KOPT-K1 (cell line): ENCODE results near the gene LSM5.

Source experiments
- H3K27ac ChIP-seq: fragments of 200-600 bp; sonication (generic); 2 replicates; pipeline ENCODE4 v1.5.1; 2016; ENCODE audit warnings: antibody characterized with exemption, mild to moderate bottlenecking, low read depth, low read length; ENCODE audit not compliant: poor library complexity, severe bottlenecking
- H3K36me3 ChIP-seq: fragments of 200-600 bp; sonication (generic); 2 replicates; pipeline ENCODE4 v1.5.1; 2017; ENCODE audit warnings: antibody characterized with exemption, mild to moderate bottlenecking, low read length, moderate library complexity; ENCODE audit not compliant: insufficient read depth
- H3K9me3 ChIP-seq: fragments of 200-600 bp; sonication (generic); 2 replicates; pipeline ENCODE4 v1.5.1; 2017; ENCODE audit warnings: antibody characterized with exemption, low read length, mild to moderate bottlenecking; ENCODE audit not compliant: insufficient read depth, poor library complexity, severe bottlenecking

Gene LSM5

DNA sequence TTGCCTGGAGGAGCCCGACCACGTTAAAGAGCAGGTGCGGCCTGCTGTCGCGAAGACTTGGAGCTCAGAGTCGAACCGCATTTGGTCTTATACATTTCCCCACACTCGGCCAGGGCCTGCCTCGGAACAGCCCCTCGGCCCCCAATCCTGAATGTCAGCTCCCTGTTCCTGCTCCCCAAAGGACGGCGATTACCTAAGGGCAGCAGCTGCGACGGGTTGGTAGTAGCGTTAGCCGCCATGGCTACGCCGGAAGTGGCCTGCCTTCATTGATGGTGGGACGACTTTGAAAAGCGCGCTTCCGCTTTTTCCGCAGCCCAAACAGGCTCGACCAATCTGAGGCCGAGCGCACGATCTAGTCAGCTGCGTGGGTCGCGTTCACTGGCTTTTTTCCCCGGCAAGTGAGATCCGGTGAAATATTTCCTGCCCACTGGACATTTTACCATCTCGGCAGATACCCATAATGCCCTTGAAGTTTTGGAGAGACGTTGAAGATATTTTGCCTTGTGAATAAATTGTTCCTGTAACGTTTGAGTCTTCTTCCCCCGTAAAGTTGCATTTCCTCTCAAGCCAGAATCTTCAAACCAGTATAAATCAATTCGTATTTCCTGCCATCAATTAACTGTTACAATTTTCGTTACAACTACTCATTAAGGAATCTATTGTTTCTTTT is at the start of gene LSM5:
TSS of gene LSM5 (minus strand) at position 254 of the 670 bp plus-strand sequence. CDS start at position 239, 15 bp downstream.
- Histone ChIP-seq H3K36me3 (peaks cover 37% of the 10 kb centered on the region), H3K27ac (peak within 1 kb of the TSS; percentile 90), H3K9me3 (no peaks in the 10 kb centered on the region)

DNA sequence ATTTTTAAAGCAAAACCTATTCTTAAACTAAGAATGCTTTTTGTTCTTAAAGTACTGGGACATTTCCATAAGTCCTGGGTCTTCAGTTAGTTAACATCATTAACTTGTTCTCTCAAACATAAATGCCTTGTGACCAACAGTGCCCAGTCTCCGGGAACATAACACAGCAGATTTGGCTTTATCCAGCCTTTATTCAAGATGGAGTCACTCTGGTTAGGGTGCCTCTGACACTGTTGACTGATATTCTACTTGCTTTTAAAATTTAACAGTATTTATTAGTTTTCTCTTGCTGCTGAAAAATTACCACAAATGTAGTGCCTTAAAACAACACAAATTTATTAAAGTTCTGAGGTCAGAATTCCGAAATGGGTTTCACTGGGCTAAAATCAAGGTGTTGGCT is 49.2 kb upstream of the LSM5 start:
- Histone ChIP-seq H3K9me3 (no peaks in the 10 kb centered on the region), H3K27ac (no peak overlapping the region), H3K36me3 (peaks cover 17% of the 10 kb centered on the region)

DNA sequence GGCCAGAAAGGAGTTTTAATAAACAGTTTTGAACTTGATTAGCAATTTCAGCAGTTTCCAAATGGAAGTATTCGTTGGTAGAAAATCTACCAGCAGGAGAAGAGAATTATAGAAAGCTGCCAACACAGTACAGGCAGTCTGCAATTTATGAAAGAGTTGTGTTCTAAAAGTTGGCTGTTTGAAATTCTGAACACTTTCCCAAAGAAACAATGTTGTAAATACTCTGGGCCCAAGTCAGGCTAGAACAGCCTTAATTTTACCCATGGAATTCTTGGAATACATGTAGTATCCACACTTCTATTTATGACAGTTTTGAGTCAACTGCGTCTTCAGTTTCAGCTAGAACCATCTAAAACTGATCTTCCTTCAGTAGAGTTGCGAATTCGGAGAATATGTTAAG is 47.6 kb upstream of the LSM5 start:
- Histone ChIP-seq H3K9me3 (no peaks in the 10 kb centered on the region), H3K27ac (no peak overlapping the region), H3K36me3 (peaks cover 1% of the 10 kb centered on the region; the same call in 1 of the 2 replicates)

GRCh38 chr7:32536585-32536984 is 46.4 kb upstream of the LSM5 start:
- Histone ChIP-seq H3K9me3 (peaks cover 8% of the 10 kb centered on the region), H3K36me3 (peaks cover 6% of the 10 kb centered on the region; the same call in 1 of the 2 replicates), H3K27ac (no peak overlapping the region)

DNA sequence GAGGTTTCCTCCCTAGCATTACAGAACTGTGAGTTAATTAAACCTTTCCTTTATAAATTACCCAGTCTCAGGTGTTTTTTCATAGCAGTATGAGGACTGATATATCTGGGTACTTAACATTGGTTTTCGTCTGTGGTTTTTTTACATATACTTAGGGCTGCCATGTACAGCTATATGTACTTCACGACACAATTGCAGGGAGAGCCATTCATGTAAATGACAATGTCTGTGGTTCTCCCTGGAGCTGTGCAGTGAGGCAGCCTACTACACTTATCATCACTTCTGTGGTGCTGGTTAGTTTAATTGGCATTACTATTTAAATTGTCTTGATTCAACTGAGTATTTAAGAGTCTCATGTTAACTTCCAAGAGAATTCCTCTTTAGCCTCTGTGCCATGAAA is 45.8 kb upstream of the LSM5 start:
- Histone ChIP-seq H3K36me3 (peaks cover 6% of the 10 kb centered on the region; the same call in 1 of the 2 replicates), H3K27ac (no peak overlapping the region), H3K9me3 (peaks cover 11% of the 10 kb centered on the region)

DNA sequence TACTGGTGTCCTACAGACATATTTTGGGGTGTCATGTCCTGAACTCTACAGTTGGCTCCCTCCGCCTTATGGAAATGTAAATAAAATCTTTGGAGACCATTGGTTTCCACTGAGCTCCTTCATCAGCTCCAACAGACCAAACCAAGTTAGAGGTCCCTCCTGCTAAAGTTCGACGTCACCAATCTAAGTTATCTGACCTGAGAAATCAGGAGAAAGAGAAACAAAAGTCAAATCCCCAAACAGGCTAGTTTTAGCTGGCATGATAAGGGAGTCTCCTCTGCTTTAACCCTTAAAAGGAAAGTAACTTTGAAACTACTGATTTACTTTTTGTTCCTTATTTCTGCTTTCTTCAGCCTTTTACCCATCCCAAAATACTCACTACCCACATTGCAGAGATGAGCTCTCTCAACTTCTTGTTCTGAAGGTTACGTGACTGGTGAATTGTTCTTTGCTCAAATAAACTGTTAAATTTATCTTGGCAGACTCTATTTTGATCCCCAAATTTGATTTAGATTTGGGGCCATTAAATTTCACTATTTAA is 45.1 kb upstream of the LSM5 start:
- H3K36me3 ChIP-seq: peaks cover 6% of the 10 kb centered on the region; the same call in 1 of the 2 replicates
- H3K9me3 ChIP-seq: peaks cover 11% of the 10 kb centered on the region
- no peak overlapping the region for H3K27ac ChIP-seq

DNA sequence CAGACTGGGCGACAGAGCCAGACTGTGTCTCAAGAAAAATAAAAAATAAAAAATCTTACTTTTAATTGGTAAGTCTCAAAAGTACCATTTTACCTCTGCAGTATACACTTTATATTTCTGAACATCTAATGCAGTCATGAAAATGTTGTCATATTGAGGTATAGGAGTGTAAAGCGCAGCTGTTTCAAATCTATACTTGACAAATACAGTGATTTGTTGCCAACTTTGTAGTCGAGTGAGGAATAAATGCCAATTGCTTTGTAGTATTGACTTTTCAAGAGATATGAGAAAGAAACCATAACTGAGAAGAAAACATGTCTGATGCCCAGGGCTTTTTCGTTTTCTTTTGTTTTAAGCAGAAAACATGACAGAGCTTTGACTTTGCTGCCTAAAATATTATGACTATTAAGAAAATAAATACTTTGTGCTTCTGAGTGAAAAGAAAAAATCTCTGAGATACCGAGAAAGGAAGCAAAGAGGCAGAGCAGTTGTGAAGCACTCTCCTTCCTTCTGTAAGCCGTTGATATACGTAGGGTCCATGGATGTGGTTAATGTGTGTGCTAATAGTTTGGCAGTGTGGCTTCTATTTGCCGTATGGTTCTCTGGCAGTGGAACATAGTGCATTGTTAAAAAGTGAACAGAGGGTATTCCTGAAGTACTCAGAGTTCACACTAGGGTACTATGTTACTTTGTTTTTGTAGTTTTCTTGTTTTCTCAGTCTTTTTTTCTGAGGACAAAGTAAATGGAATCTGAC is 43.3 kb upstream of the LSM5 start:
- Histone ChIP-seq H3K9me3 (peaks cover 11% of the 10 kb centered on the region), H3K36me3 (peaks cover 6% of the 10 kb centered on the region; the same call in 1 of the 2 replicates), H3K27ac (no peak overlapping the region)

- peaks cover 11% of the 10 kb centered on the region for H3K9me3 ChIP-seq
- H3K36me3 ChIP-seq: peaks cover 11% of the 10 kb centered on the region; the same call in 1 of the 2 replicates
- no peak overlapping the region for H3K27ac ChIP-seq
These were observed 42.5 kb upstream of the LSM5 start for GRCh38 chr7:32532716-32533115.

GRCh38 chr7:32532086-32532485 is 41.9 kb upstream of the LSM5 start:
- Histone ChIP-seq H3K27ac (no peak overlapping the region), H3K36me3 (peaks cover 11% of the 10 kb centered on the region; the same call in 1 of the 2 replicates), H3K9me3 (peaks cover 11% of the 10 kb centered on the region)

GRCh38 chr7:32531402-32531801 is 41.2 kb upstream of the LSM5 start:
- no peak overlapping the region for H3K27ac ChIP-seq
- peaks cover 11% of the 10 kb centered on the region; the same call in 1 of the 2 replicates for H3K36me3 ChIP-seq

GRCh38 chr7:32525839-32526238 is 35.7 kb upstream of the LSM5 start:
- peaks cover 22% of the 10 kb centered on the region; the same call in 1 of the 2 replicates for H3K36me3 ChIP-seq
- peaks cover 23% of the 10 kb centered on the region for H3K9me3 ChIP-seq
- no peak overlapping the region for H3K27ac ChIP-seq

More at GRCh38 chr7:32531402-32531801, 41.2 kb upstream of the LSM5 start:
- peaks cover 11% of the 10 kb centered on the region for H3K9me3 ChIP-seq

GRCh38 chr7:32524631-32525030 is 34.5 kb upstream of the LSM5 start:
- H3K9me3 ChIP-seq: peaks cover 35% of the 10 kb centered on the region
- no peak overlapping the region for H3K27ac ChIP-seq
- H3K36me3 ChIP-seq: peaks cover 22% of the 10 kb centered on the region; the same call in 1 of the 2 replicates

- Histone ChIP-seq H3K36me3 (peaks cover 21% of the 10 kb centered on the region; the same call in 1 of the 2 replicates), H3K9me3 (peaks cover 52% of the 10 kb centered on the region)
These were observed 32.8 kb upstream of the LSM5 start for GRCh38 chr7:32522746-32523530.

DNA sequence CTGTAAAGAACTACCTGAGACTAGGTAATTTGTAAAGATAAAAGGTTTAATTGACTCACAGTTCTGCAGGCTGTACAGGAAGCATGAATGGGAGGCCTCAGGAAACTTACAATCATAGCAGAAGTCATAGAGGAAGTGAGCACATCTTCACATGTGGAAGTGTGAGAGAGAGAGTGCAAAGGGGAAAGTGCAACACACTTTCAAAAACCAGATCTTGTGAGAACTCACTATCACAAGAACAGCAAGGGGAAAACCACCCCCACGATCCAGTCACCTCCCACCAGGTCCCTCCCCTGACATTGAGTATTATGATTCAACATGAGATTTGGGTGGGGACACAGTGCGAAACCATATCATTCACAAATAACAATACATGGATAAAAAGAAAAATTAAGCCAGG is 29.6 kb upstream of the LSM5 start:
- Histone ChIP-seq H3K9me3 (peaks cover 84% of the 10 kb centered on the region), H3K27ac (no peak overlapping the region), H3K36me3 (peaks cover 37% of the 10 kb centered on the region; the same call in 1 of the 2 replicates)

More at GRCh38 chr7:32522746-32523530, 32.8 kb upstream of the LSM5 start:
- H3K27ac ChIP-seq: no peak overlapping the region
